A549 (cell line): ENCODE measurements around the gene GABRD.

Experiments used
- MAX ChIP-seq: IDR thresholded peaks from 2 replicates; pipeline ENCODE4 v1.6.1; 2012
- MYC ChIP-seq: IDR thresholded peaks from 2 replicates; pipeline ENCODE4 v1.6.1; 2012; ENCODE audit warnings: mild to moderate bottlenecking, inconsistent platforms, low read length, improper control_type of control experiment, borderline replicate concordance
- TF ChIP-seq, protein P1 (sequence below): fragments of >200 bp; sonication (Bioruptor Twin); formaldehyde crosslinking; IDR thresholded peaks from 3 replicates; pipeline ENCODE4 v1.5.1; 2016

DNA sequence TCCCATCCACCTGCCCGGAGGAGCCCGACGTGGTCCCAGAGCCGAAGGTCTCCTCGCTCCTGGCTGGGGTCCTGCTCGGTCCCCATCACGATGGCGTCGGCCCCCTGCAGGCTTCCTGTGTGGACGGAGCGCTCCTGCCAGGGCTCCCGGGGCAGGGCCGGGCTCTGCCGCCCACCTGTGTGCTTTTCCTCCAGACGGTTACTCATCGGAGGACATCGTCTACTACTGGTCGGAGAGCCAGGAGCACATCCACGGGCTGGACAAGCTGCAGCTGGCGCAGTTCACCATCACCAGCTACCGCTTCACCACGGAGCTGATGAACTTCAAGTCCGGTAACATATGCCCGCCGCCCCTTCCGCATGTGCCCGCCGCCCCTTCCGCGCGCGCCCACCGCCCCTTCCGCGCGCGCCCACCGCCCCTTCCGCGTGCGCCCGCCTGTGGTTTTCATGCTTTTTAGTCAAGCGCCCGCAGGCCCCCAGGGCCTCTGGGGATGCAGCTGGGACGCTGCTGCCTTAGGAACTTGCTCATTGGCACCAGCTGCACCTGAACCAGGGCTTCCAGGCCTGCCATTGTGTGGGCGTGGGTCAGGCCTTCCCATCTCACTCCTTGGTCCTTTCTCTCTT lies 8.9 kb downstream of the GABRD start:
- TF ChIP-seq, protein P1, sequence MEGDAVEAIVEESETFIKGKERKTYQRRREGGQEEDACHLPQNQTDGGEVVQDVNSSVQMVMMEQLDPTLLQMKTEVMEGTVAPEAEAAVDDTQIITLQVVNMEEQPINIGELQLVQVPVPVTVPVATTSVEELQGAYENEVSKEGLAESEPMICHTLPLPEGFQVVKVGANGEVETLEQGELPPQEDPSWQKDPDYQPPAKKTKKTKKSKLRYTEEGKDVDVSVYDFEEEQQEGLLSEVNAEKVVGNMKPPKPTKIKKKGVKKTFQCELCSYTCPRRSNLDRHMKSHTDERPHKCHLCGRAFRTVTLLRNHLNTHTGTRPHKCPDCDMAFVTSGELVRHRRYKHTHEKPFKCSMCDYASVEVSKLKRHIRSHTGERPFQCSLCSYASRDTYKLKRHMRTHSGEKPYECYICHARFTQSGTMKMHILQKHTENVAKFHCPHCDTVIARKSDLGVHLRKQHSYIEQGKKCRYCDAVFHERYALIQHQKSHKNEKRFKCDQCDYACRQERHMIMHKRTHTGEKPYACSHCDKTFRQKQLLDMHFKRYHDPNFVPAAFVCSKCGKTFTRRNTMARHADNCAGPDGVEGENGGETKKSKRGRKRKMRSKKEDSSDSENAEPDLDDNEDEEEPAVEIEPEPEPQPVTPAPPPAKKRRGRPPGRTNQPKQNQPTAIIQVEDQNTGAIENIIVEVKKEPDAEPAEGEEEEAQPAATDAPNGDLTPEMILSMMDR = no peak
- TF ChIP-seq MYC (no peak), MAX (no peak)
